VCaP (cell line): ENCODE results near the gene ARFRP1.

Source experiments
- H3K27ac ChIP-seq: fragments of 450-650 bp; 2 replicates; pipeline ENCODE4 v1.5.1; 2017
- CTCF ChIP-seq: fragments of 450-650 bp; conservative IDR thresholded peaks from 2 replicates; pipeline ENCODE4 v1.5.1; 2017; ENCODE audit warnings: mild to moderate bottlenecking, moderate library complexity

The ARFRP1 gene

GRCh38 chr20:63751471-63752271, 43.9 kb upstream of the ARFRP1 start:
- no peak overlapping the region for H3K27ac ChIP-seq

GRCh38 chr20:63750807-63751470, 43.2 kb upstream of the ARFRP1 start:
- H3K27ac ChIP-seq, result no peak overlapping the region
- no peak for TF ChIP-seq CTCF

More at GRCh38 chr20:63751471-63752271, 43.9 kb upstream of the ARFRP1 start:
- TF ChIP-seq CTCF, result no peak

- TF ChIP-seq CTCF, result no peak
- H3K27ac ChIP-seq, result no peak overlapping the region
These were observed 42.1 kb upstream of the ARFRP1 start for GRCh38 chr20:63749597-63750508.

- TF ChIP-seq CTCF, result no peak
- no peak overlapping the region for H3K27ac ChIP-seq
These were observed 41.1 kb upstream of the ARFRP1 start for GRCh38 chr20:63748934-63749270.

GRCh38 chr20:63748070-63748933, 40.5 kb upstream of the ARFRP1 start:
- H3K27ac ChIP-seq, result no peak overlapping the region
- no peak for TF ChIP-seq CTCF

GRCh38 chr20:63747622-63748069, 39.9 kb upstream of the ARFRP1 start:
- no peak for TF ChIP-seq CTCF
- no peak overlapping the region for H3K27ac ChIP-seq
